WERI-Rb-1 (cell line): ENCODE results near the gene SLA2.
"Not testable (repeated sequence)": the region's sequence is repeated elsewhere in the genome, so short reads cannot be mapped to it uniquely, and the experiment has no call there.

ENCODE experiments used
- DNase-seq: peaks from one replicate; pipeline ENCODE4 v3.0.0-alpha.2; 2020
- H3K27ac ChIP-seq: fragments of 250-450 bp; sonication (Bioruptor Pico); 2 replicates; pipeline ENCODE4 v1.5.1; 2020; ENCODE audit warnings: mild to moderate bottlenecking, moderate library complexity
- H3K27me3 ChIP-seq: fragments of 250-450 bp; sonication (Bioruptor Pico); 2 replicates; pipeline ENCODE4 v1.5.1; 2021; ENCODE audit warnings: mild to moderate bottlenecking, low read depth, moderate library complexity; ENCODE audit not compliant: insufficient read depth, severe bottlenecking
- H3K36me3 ChIP-seq: fragments of 250-450 bp; sonication (Bioruptor Pico); 2 replicates; pipeline ENCODE4 v1.5.1; 2020; ENCODE audit warnings: mild to moderate bottlenecking, moderate library complexity
- H3K4me3 ChIP-seq: 2 replicates; pipeline ENCODE4 v1.5.1; 2011; ENCODE audit warnings: low read depth, mild to moderate bottlenecking, control low read depth, low read length
- H3K9me3 ChIP-seq: fragments of 250-450 bp; sonication (Bioruptor Pico); 2 replicates; pipeline ENCODE4 v1.5.1; 2021; ENCODE audit warnings: mild to moderate bottlenecking, moderate library complexity; ENCODE audit not compliant: severe bottlenecking
- CTCF ChIP-seq: IDR thresholded peaks from 2 replicates; pipeline ENCODE4 v1.5.1; 2011; ENCODE audit warnings: low read depth, mild to moderate bottlenecking, control low read depth, inconsistent platforms, low read length

The SLA2 gene, protein sequence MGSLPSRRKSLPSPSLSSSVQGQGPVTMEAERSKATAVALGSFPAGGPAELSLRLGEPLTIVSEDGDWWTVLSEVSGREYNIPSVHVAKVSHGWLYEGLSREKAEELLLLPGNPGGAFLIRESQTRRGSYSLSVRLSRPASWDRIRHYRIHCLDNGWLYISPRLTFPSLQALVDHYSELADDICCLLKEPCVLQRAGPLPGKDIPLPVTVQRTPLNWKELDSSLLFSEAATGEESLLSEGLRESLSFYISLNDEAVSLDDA

DNA sequence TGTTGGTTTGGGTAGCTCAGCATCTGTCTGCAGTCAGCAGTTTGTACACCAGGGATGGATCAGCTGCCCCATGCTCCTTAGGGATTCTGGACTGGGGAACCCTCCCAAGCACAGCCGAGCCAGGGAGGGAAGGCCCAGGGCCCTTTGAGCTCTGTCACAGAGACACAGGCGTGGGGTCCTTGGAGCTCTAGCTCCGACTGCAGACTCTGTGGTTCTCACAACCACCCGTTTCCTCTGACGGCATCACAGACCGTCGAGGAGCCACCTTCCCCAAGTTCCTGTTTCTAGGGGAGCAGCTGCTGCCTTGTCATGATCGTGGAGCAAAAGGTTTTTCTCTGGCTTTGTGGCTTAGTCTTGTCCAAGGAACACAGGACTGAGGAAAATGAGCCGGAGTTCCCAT lies at the start of gene SLA2:
SLA2 (minus strand) TSS at position 199 of the 400 bp plus-strand sequence. CDS start 4,861 bp downstream, outside the sequence.
- H3K9me3 ChIP-seq: no peaks in the 10 kb centered on the region

DNA sequence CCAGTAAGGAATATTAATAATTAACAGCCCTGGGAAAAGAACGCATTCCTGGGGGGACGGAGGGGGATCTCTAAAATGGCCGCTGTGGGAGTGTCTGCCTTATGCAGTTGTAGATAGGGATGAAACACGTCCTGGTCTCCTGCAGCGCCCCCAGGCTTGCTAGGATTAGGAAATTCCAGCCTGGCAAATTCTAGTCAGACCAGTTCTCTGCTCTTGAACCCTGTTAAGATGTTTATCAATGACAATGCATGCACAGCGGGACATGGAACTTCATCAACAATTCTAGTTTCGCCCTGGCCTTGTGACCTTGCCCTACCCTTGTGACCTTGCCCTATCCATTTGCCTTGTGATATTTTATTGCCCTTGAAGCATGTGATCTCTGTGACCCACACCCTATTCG lies 49.5 kb upstream of the SLA2 start:
- H3K36me3 ChIP-seq, H3K9me3 ChIP-seq, H3K27ac ChIP-seq, DNase-seq, H3K27me3 ChIP-seq, H3K4me3 ChIP-seq: not testable (repeated sequence)

More for the DNA sequence above, at the start of gene SLA2:
- no peak within 1 kb of the TSS for H3K27ac ChIP-seq
- no peak for TF ChIP-seq CTCF
- no peaks in the 10 kb centered on the region for H3K27me3 ChIP-seq
- no peak within 1 kb of the TSS for H3K4me3 ChIP-seq
- H3K36me3 ChIP-seq: no peaks in the 10 kb centered on the region
- no peak for DNase-seq

DNA sequence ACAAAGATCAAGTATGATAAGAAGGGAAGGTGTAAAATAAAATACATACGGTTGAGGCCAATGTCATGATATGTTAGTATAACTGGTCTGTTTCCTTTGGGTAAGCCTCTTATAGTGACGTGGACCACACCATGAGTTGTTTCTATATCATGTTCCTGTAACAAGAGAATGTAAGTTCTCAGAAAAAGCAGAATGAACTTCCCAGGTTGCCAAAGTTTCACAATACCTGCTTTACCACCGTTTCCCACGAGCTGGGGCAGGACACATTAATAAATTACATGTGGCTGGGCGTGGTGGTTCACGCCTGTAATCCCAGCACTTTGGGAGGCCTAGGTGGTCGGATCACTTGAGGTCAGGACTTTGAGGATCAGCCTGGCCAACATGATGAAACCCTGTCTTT lies 42.6 kb upstream of the SLA2 start:
- Histone ChIP-seq H3K27me3 (no peaks in the 10 kb centered on the region), H3K4me3 (no peak overlapping the region), H3K36me3 (peaks cover 21% of the 10 kb centered on the region), H3K27ac (no peak overlapping the region), H3K9me3 (no peaks in the 10 kb centered on the region)
- no peak for TF ChIP-seq CTCF
- DNase-seq: no peak

- no peak for TF ChIP-seq CTCF
- no peaks in the 10 kb centered on the region for H3K27me3 ChIP-seq
- H3K27ac ChIP-seq: no peak overlapping the region
- H3K4me3 ChIP-seq: no peak overlapping the region
- DNase-seq: no peak
- H3K9me3 ChIP-seq: no peaks in the 10 kb centered on the region
- H3K36me3 ChIP-seq: peaks cover 21% of the 10 kb centered on the region
These were observed 41.9 kb upstream of the SLA2 start for GRCh38 chr20:36687850-36688249.

DNA sequence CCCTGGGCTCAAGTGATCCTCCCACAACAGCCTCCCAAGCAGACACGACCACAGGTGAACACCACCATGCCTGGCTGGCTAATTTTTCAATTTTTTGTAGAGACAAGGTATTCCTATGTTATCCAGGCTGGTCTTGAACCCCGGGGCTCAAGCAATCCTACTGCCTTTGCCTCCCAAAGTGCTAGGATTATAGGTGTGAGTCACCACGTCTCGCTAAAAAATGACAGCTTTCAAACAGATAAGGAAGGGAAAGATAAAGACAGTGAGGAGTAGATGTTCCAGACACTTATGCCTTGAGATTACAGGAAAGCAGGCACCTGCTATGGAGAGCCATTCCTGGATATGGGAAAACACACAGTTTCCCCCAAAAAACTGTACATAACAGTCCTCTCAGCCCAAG lies 40.9 kb upstream of the SLA2 start:
- no peaks in the 10 kb centered on the region for H3K9me3 ChIP-seq
- TF ChIP-seq CTCF: no peak
- H3K36me3 ChIP-seq: peaks cover 21% of the 10 kb centered on the region
- no peaks in the 10 kb centered on the region for H3K27me3 ChIP-seq
- DNase-seq: no peak
- no peak overlapping the region for H3K4me3 ChIP-seq
- H3K27ac ChIP-seq: no peak overlapping the region

GRCh38 chr20:36686504-36686903 lies 40.5 kb upstream of the SLA2 start:
- H3K4me3 ChIP-seq: no peak overlapping the region
- no peak for DNase-seq
- no peak for TF ChIP-seq CTCF
- H3K36me3 ChIP-seq: peaks cover 21% of the 10 kb centered on the region
- no peaks in the 10 kb centered on the region for H3K9me3 ChIP-seq
- no peaks in the 10 kb centered on the region for H3K27me3 ChIP-seq
- no peak overlapping the region for H3K27ac ChIP-seq
